ENCODE data around the gene SWI5. TPM values are rescaled to one million over a fixed set of nuclear protein-coding genes. Genes with fewer than 3 reads are reported as not detected.

The SWI5 gene
- polyA plus RNA-seq, 1 donor from 2014 or later = 25.4 TPM

Other genes starting within 250 kb of the SWI5 start
- gene NAIF1, start 209.0 kb upstream of the SWI5 start, polyA plus RNA-seq = 12.7 TPM
- gene SLC25A25, start 208.0 kb upstream of the SWI5 start, polyA plus RNA-seq = 7.4 TPM
- 57.4 TPM for gene PTGES2, start 148.5 kb upstream of the SWI5 start, polyA plus RNA-seq
- gene LCN2, start 126.8 kb upstream of the SWI5 start, polyA plus RNA-seq = 1.5 TPM
- 145 TPM for gene BBLN, start 116.0 kb upstream of the SWI5 start, polyA plus RNA-seq
- gene CIZ1, start 84.7 kb upstream of the SWI5 start, polyA plus RNA-seq = 37.0 TPM
- 0.18 TPM for gene DNM1, start 72.9 kb upstream of the SWI5 start, polyA plus RNA-seq
- gene GOLGA2, start 269 bp upstream of the SWI5 start, polyA plus RNA-seq = 10.3 TPM
- gene TRUB2, start 46.2 kb downstream of the SWI5 start, polyA plus RNA-seq = 27.6 TPM
- 36.4 TPM for gene COQ4, start 46.6 kb downstream of the SWI5 start, polyA plus RNA-seq
- 6.9 TPM for gene SLC27A4, start 64.3 kb downstream of the SWI5 start, polyA plus RNA-seq
- 53.9 TPM for gene URM1, start 95.1 kb downstream of the SWI5 start, polyA plus RNA-seq
- gene CERCAM, start 144.6 kb downstream of the SWI5 start, polyA plus RNA-seq = 0.34 TPM
- gene ODF2, start 179.7 kb downstream of the SWI5 start, polyA plus RNA-seq = 25.2 TPM
- 25.3 TPM for gene GLE1, start 228.4 kb downstream of the SWI5 start, polyA plus RNA-seq